ENCODE data around the gene POU2F3. TPM values are rescaled to one million over a fixed set of nuclear protein-coding genes. Genes with fewer than 3 reads are reported as not detected.

Gene POU2F3
- total and polyA plus RNA-seq, 8 donors, result 0.12 to 2.6 (median 0.25) TPM

- no peaks in the 10 kb centered on the region for H3K9me3 ChIP-seq
- TF ChIP-seq, protein P1, sequence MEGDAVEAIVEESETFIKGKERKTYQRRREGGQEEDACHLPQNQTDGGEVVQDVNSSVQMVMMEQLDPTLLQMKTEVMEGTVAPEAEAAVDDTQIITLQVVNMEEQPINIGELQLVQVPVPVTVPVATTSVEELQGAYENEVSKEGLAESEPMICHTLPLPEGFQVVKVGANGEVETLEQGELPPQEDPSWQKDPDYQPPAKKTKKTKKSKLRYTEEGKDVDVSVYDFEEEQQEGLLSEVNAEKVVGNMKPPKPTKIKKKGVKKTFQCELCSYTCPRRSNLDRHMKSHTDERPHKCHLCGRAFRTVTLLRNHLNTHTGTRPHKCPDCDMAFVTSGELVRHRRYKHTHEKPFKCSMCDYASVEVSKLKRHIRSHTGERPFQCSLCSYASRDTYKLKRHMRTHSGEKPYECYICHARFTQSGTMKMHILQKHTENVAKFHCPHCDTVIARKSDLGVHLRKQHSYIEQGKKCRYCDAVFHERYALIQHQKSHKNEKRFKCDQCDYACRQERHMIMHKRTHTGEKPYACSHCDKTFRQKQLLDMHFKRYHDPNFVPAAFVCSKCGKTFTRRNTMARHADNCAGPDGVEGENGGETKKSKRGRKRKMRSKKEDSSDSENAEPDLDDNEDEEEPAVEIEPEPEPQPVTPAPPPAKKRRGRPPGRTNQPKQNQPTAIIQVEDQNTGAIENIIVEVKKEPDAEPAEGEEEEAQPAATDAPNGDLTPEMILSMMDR (IDR thresholded peaks at IDR 0.05), result no peak
- ATAC-seq, result no peak
- H3K36me3 ChIP-seq, result no peaks in the 10 kb centered on the region
- WGBS, 2 donors, result 85 to 87% methylated on average over 5 of the region's 5 CpGs
- no peak for DNase-seq
- intact Hi-C loops (cut with DNase I), result no loop called here
- H3K4me3 ChIP-seq, result no peak overlapping the region
- H3K4me1 ChIP-seq, result no peaks in the 10 kb centered on the region
- no peaks in the 10 kb centered on the region for H3K27me3 ChIP-seq
- no peak for FAIRE-seq
- no peak overlapping the region for H3K27ac ChIP-seq
These were observed 39.6 kb downstream of the POU2F3 start for GRCh38 chr11:120279502-120279901.

GRCh38 chr11:120280600-120281051, 40.7 kb downstream of the POU2F3 start:
- TF ChIP-seq, protein P1 (IDR thresholded peaks at IDR 0.05), result no peak
- no peak for ATAC-seq
- Histone ChIP-seq H3K36me3 (no peaks in the 10 kb centered on the region), H3K27me3 (no peaks in the 10 kb centered on the region), H3K4me1 (no peaks in the 10 kb centered on the region), H3K4me3 (no peak overlapping the region), H3K9me3 (no peaks in the 10 kb centered on the region), H3K27ac (no peak overlapping the region)
- no peak for FAIRE-seq
- 52 to 61% methylated on average over 5 of the region's 5 CpGs for WGBS, 2 donors
- intact Hi-C loops (cut with DNase I), result no loop called here
- no peak for DNase-seq

GRCh38 chr11:120281143-120281795, 41.3 kb downstream of the POU2F3 start:
- no peaks in the 10 kb centered on the region for H3K9me3 ChIP-seq
- H3K4me1 ChIP-seq, result no peaks in the 10 kb centered on the region
- TF ChIP-seq, protein P1 (IDR thresholded peaks at IDR 0.05), result no peak
- FAIRE-seq, result no peak
- no peak overlapping the region for H3K27ac ChIP-seq
- no peak for DNase-seq
- ATAC-seq, result no peak
- 73 to 84% methylated on average over 7 of the region's 7 CpGs for WGBS, 2 donors
- H3K36me3 ChIP-seq, result no peaks in the 10 kb centered on the region
- intact Hi-C loops (cut with DNase I), result no loop called here
- H3K27me3 ChIP-seq, result no peaks in the 10 kb centered on the region
- no peak overlapping the region for H3K4me3 ChIP-seq

DNA sequence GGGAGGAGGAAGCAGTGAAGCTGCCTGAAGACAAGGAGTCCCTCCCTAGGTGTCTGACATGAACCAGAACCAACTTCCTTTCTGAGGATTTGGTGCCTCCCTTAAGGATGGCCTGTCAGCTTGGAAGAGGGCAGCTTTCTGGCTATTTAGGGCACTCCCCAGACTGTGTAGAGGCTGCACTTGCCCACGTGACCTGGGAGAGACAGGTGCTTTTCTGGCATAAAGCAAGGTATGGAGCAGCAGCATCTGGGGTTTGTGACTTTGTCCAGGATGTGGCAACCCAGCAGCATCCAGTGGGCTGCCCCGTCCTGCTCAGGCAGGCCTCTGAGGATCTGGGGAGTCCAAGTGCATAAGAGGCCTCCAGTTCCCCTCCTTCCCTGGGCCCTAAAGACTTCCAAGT, 43.2 kb downstream of the POU2F3 start:
- Histone ChIP-seq H3K36me3 (no peaks in the 10 kb centered on the region), H3K27me3 (no peaks in the 10 kb centered on the region), H3K9me3 (no peaks in the 10 kb centered on the region), H3K27ac (no peak overlapping the region), H3K4me1 (no peaks in the 10 kb centered on the region), H3K4me3 (no peak overlapping the region)
- FAIRE-seq, result no peak
- 71 to 84% methylated on average over 2 of the region's 2 CpGs for WGBS, 2 donors
- no peak for ATAC-seq
- intact Hi-C loops (cut with DNase I), result no loop called here
- TF ChIP-seq, protein P1 (IDR thresholded peaks at IDR 0.05), result no peak
- DNase-seq, result no peak

- no peak for DNase-seq
- Histone ChIP-seq H3K4me3 (no peak overlapping the region), H3K9me3 (no peaks in the 10 kb centered on the region), H3K27me3 (no peaks in the 10 kb centered on the region), H3K27ac (no peak overlapping the region), H3K4me1 (no peaks in the 10 kb centered on the region), H3K36me3 (no peaks in the 10 kb centered on the region)
- TF ChIP-seq, protein P1 (IDR thresholded peaks at IDR 0.05), result no peak
- intact Hi-C loops (cut with DNase I), result no loop called here
- no peak for ATAC-seq
- WGBS, 2 donors, result 81 to 86% methylated on average over 6 of the region's 6 CpGs
- no peak for FAIRE-seq
These were observed 44.3 kb downstream of the POU2F3 start for GRCh38 chr11:120284272-120284671.

All from pancreas (tissue), 10 donors.